ENCODE measurements around the gene YPEL1. TPM values are rescaled to one million over a fixed set of nuclear protein-coding genes. Genes with fewer than 3 reads are reported as not detected.

Gene YPEL1
- total and polyA plus RNA-seq, 10 of the 15 experiments (the other 5 are each of a cell fraction or from before 2014, with no cell fraction given): 0.13 to 5.0 (median 1.6) TPM

GRCh38 chr22:21762712-21763581, 27.4 kb upstream of the YPEL1 start (continued):
- TF ChIP-seq, protein P1, sequence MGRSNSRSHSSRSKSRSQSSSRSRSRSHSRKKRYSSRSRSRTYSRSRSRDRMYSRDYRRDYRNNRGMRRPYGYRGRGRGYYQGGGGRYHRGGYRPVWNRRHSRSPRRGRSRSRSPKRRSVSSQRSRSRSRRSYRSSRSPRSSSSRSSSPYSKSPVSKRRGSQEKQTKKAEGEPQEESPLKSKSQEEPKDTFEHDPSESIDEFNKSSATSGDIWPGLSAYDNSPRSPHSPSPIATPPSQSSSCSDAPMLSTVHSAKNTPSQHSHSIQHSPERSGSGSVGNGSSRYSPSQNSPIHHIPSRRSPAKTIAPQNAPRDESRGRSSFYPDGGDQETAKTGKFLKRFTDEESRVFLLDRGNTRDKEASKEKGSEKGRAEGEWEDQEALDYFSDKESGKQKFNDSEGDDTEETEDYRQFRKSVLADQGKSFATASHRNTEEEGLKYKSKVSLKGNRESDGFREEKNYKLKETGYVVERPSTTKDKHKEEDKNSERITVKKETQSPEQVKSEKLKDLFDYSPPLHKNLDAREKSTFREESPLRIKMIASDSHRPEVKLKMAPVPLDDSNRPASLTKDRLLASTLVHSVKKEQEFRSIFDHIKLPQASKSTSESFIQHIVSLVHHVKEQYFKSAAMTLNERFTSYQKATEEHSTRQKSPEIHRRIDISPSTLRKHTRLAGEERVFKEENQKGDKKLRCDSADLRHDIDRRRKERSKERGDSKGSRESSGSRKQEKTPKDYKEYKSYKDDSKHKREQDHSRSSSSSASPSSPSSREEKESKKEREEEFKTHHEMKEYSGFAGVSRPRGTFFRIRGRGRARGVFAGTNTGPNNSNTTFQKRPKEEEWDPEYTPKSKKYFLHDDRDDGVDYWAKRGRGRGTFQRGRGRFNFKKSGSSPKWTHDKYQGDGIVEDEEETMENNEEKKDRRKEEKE (IDR thresholded peaks at IDR 0.05): no peak
- TF ChIP-seq MYB (IDR thresholded peaks at IDR 0.05; ENCODE audit: borderline replicate concordance, low read depth, low read length): 0 out of 2 replicates have a peak, but pooled peaks have one; percentile 33
- 0 out of 2 replicates have a peak, but pooled peaks have one; percentile 37 for TF ChIP-seq MEF2A (IDR thresholded peaks at IDR 0.05; ENCODE audit: insufficient read depth, low read depth, low read length)
- TF ChIP-seq SP1 (IDR thresholded peaks at IDR 0.05; ENCODE audit: low read depth, low read length): peak; percentile 25
- peak; percentile 30; the same call in 1 of the 2 replicates for TF ChIP-seq RAD51 (IDR thresholded peaks at IDR 0.05)
- no peak for TF ChIP-seq ZBTB11 (CRISPR knock-in tag; IDR thresholded peaks at IDR 0.05)
- no peak for TF ChIP-seq PRDM15 (CRISPR knock-in tag; IDR thresholded peaks at IDR 0.05)
- peak; percentile 82 for TF ChIP-seq EED (IDR thresholded peaks at IDR 0.05; ENCODE audit: low read depth)
- 0 out of 2 replicates have a peak, but pooled peaks have one; percentile 43 for TF ChIP-seq ZNF217 (IDR thresholded peaks at IDR 0.05)
- TF ChIP-seq BHLHE40 (IDR thresholded peaks at IDR 0.05; ENCODE audit: borderline replicate concordance in 1 of 2, low read depth in 2 of 2, low read length in 1 of 2): peak; percentile 62 to 70
- peak; percentile 43; the same call in 1 of the 2 replicates for TF ChIP-seq MTA3 (IDR thresholded peaks at IDR 0.05; ENCODE audit: borderline replicate concordance, low read length)
- TF ChIP-seq, protein P2, sequence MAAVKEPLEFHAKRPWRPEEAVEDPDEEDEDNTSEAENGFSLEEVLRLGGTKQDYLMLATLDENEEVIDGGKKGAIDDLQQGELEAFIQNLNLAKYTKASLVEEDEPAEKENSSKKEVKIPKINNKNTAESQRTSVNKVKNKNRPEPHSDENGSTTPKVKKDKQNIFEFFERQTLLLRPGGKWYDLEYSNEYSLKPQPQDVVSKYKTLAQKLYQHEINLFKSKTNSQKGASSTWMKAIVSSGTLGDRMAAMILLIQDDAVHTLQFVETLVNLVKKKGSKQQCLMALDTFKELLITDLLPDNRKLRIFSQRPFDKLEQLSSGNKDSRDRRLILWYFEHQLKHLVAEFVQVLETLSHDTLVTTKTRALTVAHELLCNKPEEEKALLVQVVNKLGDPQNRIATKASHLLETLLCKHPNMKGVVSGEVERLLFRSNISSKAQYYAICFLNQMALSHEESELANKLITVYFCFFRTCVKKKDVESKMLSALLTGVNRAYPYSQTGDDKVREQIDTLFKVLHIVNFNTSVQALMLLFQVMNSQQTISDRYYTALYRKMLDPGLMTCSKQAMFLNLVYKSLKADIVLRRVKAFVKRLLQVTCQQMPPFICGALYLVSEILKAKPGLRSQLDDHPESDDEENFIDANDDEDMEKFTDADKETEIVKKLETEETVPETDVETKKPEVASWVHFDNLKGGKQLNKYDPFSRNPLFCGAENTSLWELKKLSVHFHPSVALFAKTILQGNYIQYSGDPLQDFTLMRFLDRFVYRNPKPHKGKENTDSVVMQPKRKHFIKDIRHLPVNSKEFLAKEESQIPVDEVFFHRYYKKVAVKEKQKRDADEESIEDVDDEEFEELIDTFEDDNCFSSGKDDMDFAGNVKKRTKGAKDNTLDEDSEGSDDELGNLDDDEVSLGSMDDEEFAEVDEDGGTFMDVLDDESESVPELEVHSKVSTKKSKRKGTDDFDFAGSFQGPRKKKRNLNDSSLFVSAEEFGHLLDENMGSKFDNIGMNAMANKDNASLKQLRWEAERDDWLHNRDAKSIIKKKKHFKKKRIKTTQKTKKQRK (IDR thresholded peaks at IDR 0.05; ENCODE audit: low read depth, low read length): no peak
- TF ChIP-seq MTA2 (IDR thresholded peaks at IDR 0.05; ENCODE audit: low read depth): peak; percentile 55; the same call in 1 of the 2 replicates
- peak; percentile 32; the same call in 1 of the 2 replicates for TF ChIP-seq MAX (IDR thresholded peaks at IDR 0.05; ENCODE audit: low read depth, low read length)

All from GM12878 (cell line).